CD14-positive monocyte (primary cell): ENCODE data around the gene ADAMTS3. TPM values are rescaled to one million over a fixed set of nuclear protein-coding genes. Genes with fewer than 3 reads are reported as not detected.

Experiments used
- DNase-seq, 3 donors: peaks; one replicate each; pipeline ENCODE4 v3.0.0-alpha.2; 2011 to 2022
- H2AFZ ChIP-seq: 2 replicates; pipeline ENCODE4 v1.6.0; 2012; ENCODE audit warnings: mild to moderate bottlenecking, low read depth, low read length, inconsistent platforms; ENCODE audit not compliant: insufficient read depth, poor library complexity, severe bottlenecking
- H3K27ac ChIP-seq, 2 donors: 1 replicate in 1 of 2; 2 replicates in 1 of 2; pipeline ENCODE4 v1.5.1; 2012 to 2013; ENCODE audit warnings: low read length in 2 of 2, control low read depth in 1 of 2, inconsistent platforms in 1 of 2, low read depth in 1 of 2, mild to moderate bottlenecking in 1 of 2
- H3K27me3 ChIP-seq, 2 donors: one replicate each; pipeline versions ENCODE4 v1.6.0 to v1.6.1; 2011 to 2013; ENCODE audit warnings: low read length in 2 of 2; ENCODE audit not compliant: control insufficient read depth in 2 of 2, insufficient read depth in 2 of 2
- H3K36me3 ChIP-seq, 2 donors: replicated peaks in 1 of 2; 1 replicate in 1 of 2; 2 replicates in 1 of 2; pipeline versions ENCODE4 v1.5.1 to v1.6.1; 2012 to 2013; ENCODE audit warnings: low read length in 2 of 2, control low read depth in 1 of 2, inconsistent platforms in 1 of 2, mild to moderate bottlenecking in 1 of 2; ENCODE audit not compliant: insufficient read depth in 2 of 2, control insufficient read depth in 1 of 2
- H3K4me1 ChIP-seq, 2 donors: 1 replicate in 1 of 2; 2 replicates in 1 of 2; pipeline versions ENCODE4 v1.5.1 to v1.6.1; 2012 to 2013; ENCODE audit warnings: low read length in 2 of 2, control low read depth in 1 of 2, inconsistent platforms in 1 of 2, mild to moderate bottlenecking in 1 of 2, moderate library complexity in 1 of 2; ENCODE audit not compliant: insufficient read depth in 2 of 2, control insufficient read depth in 1 of 2
- H3K4me2 ChIP-seq: replicated peaks from 2 replicates; pipeline ENCODE3; 2012; ENCODE audit warnings: low read length, moderate library complexity, mild to moderate bottlenecking; ENCODE audit not compliant: poor library complexity, severe bottlenecking; ENCODE audit errors: extremely low read depth
- H3K4me3 ChIP-seq, 3 experiments: fragments of 200-600 bp in 1 of 3; sonication (generic) in 1 of 3; replicated peaks in 1 of 3; 1 replicate in 2 of 3; 2 replicates in 1 of 3; pipeline ENCODE4 v1.5.1; 2011 to 2013; ENCODE audit warnings: low read length in 3 of 3, mild to moderate bottlenecking in 3 of 3, control low read depth in 2 of 3, low read depth in 2 of 3, inconsistent platforms in 1 of 3, moderate library complexity in 1 of 3
- H3K79me2 ChIP-seq: 2 replicates; pipeline ENCODE4 v1.6.0; 2012; ENCODE audit warnings: mild to moderate bottlenecking, control low read depth, inconsistent platforms, low read length, moderate library complexity; ENCODE audit not compliant: insufficient read depth
- H3K9ac ChIP-seq: 2 replicates; pipeline ENCODE4 v1.6.0; 2017; ENCODE audit warnings: low read length, mild to moderate bottlenecking; ENCODE audit not compliant: insufficient read depth, poor library complexity, severe bottlenecking
- H3K9me3 ChIP-seq, 2 donors: replicated peaks in 1 of 2; 1 replicate in 1 of 2; 2 replicates in 1 of 2; pipeline versions ENCODE4 v1.5.1 to v1.6.1; 2012 to 2013; ENCODE audit warnings: low read length in 2 of 2, control low read depth in 1 of 2; ENCODE audit not compliant: control insufficient read depth in 1 of 2, insufficient read depth in 1 of 2
- H4K20me1 ChIP-seq: 2 replicates; pipeline ENCODE4 v1.6.0; 2012; ENCODE audit warnings: mild to moderate bottlenecking, low read length, control low read depth, moderate library complexity; ENCODE audit not compliant: insufficient read depth
- H3K27ac Mint-ChIP-seq, 7 donors: one replicate each; pipeline ENCODE4 v1.8.0; 2020; ENCODE audit warnings: mild to moderate bottlenecking in 7 of 7, mixed read lengths in 7 of 7, moderate library complexity in 6 of 7, inconsistent platforms in 2 of 7
- H3K27me3 Mint-ChIP-seq, 3 donors: one replicate each; pipeline ENCODE4 v1.8.0; 2021 to 2022; ENCODE audit warnings: low read depth in 3 of 3, mild to moderate bottlenecking in 3 of 3, mixed read lengths in 3 of 3, moderate library complexity in 3 of 3, inconsistent platforms in 1 of 3
- H3K36me3 Mint-ChIP-seq, 2 donors: one replicate each; pipeline ENCODE4 v1.8.0; 2020; ENCODE audit warnings: mixed read lengths in 2 of 2, inconsistent platforms in 1 of 2, mild to moderate bottlenecking in 1 of 2
- H3K4me1 Mint-ChIP-seq: one replicate; pipeline ENCODE4 v1.8.0; 2020; ENCODE audit warnings: mild to moderate bottlenecking, mixed read lengths
- H3K4me3 Mint-ChIP-seq, 2 donors: one replicate each; pipeline ENCODE4 v1.8.0; 2020; ENCODE audit warnings: mild to moderate bottlenecking in 2 of 2, mixed read lengths in 2 of 2, moderate library complexity in 1 of 2
- H3K9me3 Mint-ChIP-seq, 7 donors: one replicate each; pipeline ENCODE4 v1.8.0; 2020 to 2022; ENCODE audit warnings: mixed read lengths in 7 of 7, mild to moderate bottlenecking in 6 of 7, moderate library complexity in 6 of 7, inconsistent platforms in 2 of 7
- WGBS: methylation state at CpG from one replicate; pipeline ENCODE4 v1.1.5; 2013; ENCODE audit warnings: missing lambda C conversion rate; ENCODE audit not compliant: insufficient coverage; 5-methylcytosine and 5-hydroxymethylcytosine counted together
- intact Hi-C, 2 donors: fragments of 100-400 bp; cut with micrococcal nuclease; formaldehyde crosslinking; loops; one replicate each; pipeline versions ENCODE4 v1.15.0 to v1.15.1; 2023
- polyA plus RNA-seq, 3 donors: library from polyadenylated mRNA; depleted of rRNA in 1 of 3; unstranded in 2 of 3; stranded (reverse) in 1 of 3; fragments of 300-500 nt in 2 of 3; fragments of >200 nt in 1 of 3; fragmentation: Illumina TruSeq in 2 of 3; gene quantifications; 1 replicate in 2 of 3; 2 replicates in 1 of 3; pipeline ENCODE4 v1.2.3, GENCODE V29; 2012 to 2021
- TF ChIP-seq, protein P1 (sequence below): fragments of 200-600 bp; IDR thresholded peaks from one replicate; pipeline ENCODE4 v1.8.0; 2022; ENCODE audit warnings: antibody characterized with exemption, mild to moderate bottlenecking

ADAMTS3 gene
- polyA plus RNA-seq, 3 donors, result not detected

GRCh38 chr4:72606751-72607150 lies 37.7 kb upstream of the ADAMTS3 start:
- H3K4me3 Mint-ChIP-seq, result no peak overlapping the region
- Histone ChIP-seq H3K9me3 (peaks cover 10 to 14% of the 10 kb centered on the region in 2 donors), H3K27me3 (no peaks in the 10 kb centered on the region)

GRCh38 chr4:72604324-72604723 lies 35.3 kb upstream of the ADAMTS3 start:
- peaks cover 8 to 14% of the 10 kb centered on the region in 2 donors for H3K9me3 ChIP-seq
- TF ChIP-seq, protein P1, sequence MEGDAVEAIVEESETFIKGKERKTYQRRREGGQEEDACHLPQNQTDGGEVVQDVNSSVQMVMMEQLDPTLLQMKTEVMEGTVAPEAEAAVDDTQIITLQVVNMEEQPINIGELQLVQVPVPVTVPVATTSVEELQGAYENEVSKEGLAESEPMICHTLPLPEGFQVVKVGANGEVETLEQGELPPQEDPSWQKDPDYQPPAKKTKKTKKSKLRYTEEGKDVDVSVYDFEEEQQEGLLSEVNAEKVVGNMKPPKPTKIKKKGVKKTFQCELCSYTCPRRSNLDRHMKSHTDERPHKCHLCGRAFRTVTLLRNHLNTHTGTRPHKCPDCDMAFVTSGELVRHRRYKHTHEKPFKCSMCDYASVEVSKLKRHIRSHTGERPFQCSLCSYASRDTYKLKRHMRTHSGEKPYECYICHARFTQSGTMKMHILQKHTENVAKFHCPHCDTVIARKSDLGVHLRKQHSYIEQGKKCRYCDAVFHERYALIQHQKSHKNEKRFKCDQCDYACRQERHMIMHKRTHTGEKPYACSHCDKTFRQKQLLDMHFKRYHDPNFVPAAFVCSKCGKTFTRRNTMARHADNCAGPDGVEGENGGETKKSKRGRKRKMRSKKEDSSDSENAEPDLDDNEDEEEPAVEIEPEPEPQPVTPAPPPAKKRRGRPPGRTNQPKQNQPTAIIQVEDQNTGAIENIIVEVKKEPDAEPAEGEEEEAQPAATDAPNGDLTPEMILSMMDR, result no peak
- Mint-ChIP-seq H3K4me3 (no peak overlapping the region), H3K4me1 (no peaks in the 10 kb centered on the region), H3K36me3 (no peaks in the 10 kb centered on the region), H3K27me3 (peaks cover 0 to 2% (median 0%) of the 10 kb centered on the region in 3 donors), H3K27ac (no peak overlapping the region), H3K9me3 (peaks cover 0 to 13% (median 6%) of the 10 kb centered on the region in 7 donors)
- H3K27me3 ChIP-seq, result no peaks in the 10 kb centered on the region
- H3K9ac ChIP-seq, result no peak overlapping the region
- H2AFZ ChIP-seq, result no peak overlapping the region
- H3K27ac ChIP-seq, result no peak overlapping the region
- no peak for DNase-seq
- no CpG with 5 or more reads among the region's 2 CpGs for WGBS
- no peaks in the 10 kb centered on the region for H3K36me3 ChIP-seq
- no peaks in the 10 kb centered on the region for H3K4me1 ChIP-seq
- H3K4me2 ChIP-seq, result no peak overlapping the region
- no peaks in the 10 kb centered on the region for H4K20me1 ChIP-seq
- no peaks in the 10 kb centered on the region for H3K79me2 ChIP-seq
- no peak overlapping the region for H3K4me3 ChIP-seq
- intact Hi-C loops, result no loop called here

More at GRCh38 chr4:72606751-72607150, 37.7 kb upstream of the ADAMTS3 start:
- Histone ChIP-seq H3K27ac (no peak overlapping the region), H4K20me1 (no peaks in the 10 kb centered on the region), H3K9ac (no peak overlapping the region), H2AFZ (no peak overlapping the region), H3K4me1 (no peaks in the 10 kb centered on the region), H3K36me3 (no peaks in the 10 kb centered on the region), H3K4me3 (no peak overlapping the region), H3K4me2 (no peak overlapping the region), H3K79me2 (no peaks in the 10 kb centered on the region)
- Mint-ChIP-seq H3K36me3 (no peaks in the 10 kb centered on the region), H3K27me3 (peaks cover 0 to 2% (median 0%) of the 10 kb centered on the region in 3 donors), H3K4me1 (no peaks in the 10 kb centered on the region), H3K27ac (no peak overlapping the region), H3K9me3 (peaks cover 0 to 13% (median 6%) of the 10 kb centered on the region in 7 donors)
- 80% methylated on average over 2 of the region's 2 CpGs for WGBS
- DNase-seq, result no peak
- TF ChIP-seq, protein P1, result no peak
- intact Hi-C loops, result no loop called here
